Subcutaneous adipose tissue (tissue), 4 donors: ENCODE measurements around the gene VTI1A. TPM values are rescaled to one million over a fixed set of nuclear protein-coding genes. Genes with fewer than 3 reads are reported as not detected.

Experiments used
- CTCF ChIP-seq: fragments of 450-650 bp; IDR thresholded peaks from one replicate; pipeline ENCODE4 v1.5.1; 2016; ENCODE audit warnings: low read depth, mild to moderate bottlenecking, control low read depth, antibody characterized with exemption, moderate library complexity
- total RNA-seq, 4 donors: library from RNA; depleted of rRNA; stranded (reverse); fragments of >200 nt; gene quantifications; one replicate each; pipeline ENCODE4 v1.1.0, GENCODE V29; 2016

Gene VTI1A
- total RNA-seq, 4 donors from 2014 or later: 48.4 to 70.3 (median 61.9) TPM

GRCh38 chr10:112613620-112614019, 166.6 kb downstream of the VTI1A start:
- no peak for TF ChIP-seq CTCF

- TF ChIP-seq CTCF: no peak
Observed at GRCh38 chr10:112614072-112614471, 167.1 kb downstream of the VTI1A start.

- TF ChIP-seq CTCF: no peak
Observed at GRCh38 chr10:112614586-112614985, 167.6 kb downstream of the VTI1A start.

- no peak for TF ChIP-seq CTCF
Observed at GRCh38 chr10:112615269-112615668, 168.3 kb downstream of the VTI1A start.

- TF ChIP-seq CTCF: no peak
Observed at GRCh38 chr10:112616647-112617046, 169.6 kb downstream of the VTI1A start.

- TF ChIP-seq CTCF: no peak
Observed at GRCh38 chr10:112618814-112619213, 171.8 kb downstream of the VTI1A start.

GRCh38 chr10:112619556-112619955, 172.5 kb downstream of the VTI1A start:
- no peak for TF ChIP-seq CTCF

- no peak for TF ChIP-seq CTCF
Observed at GRCh38 chr10:112622786-112623185, 175.8 kb downstream of the VTI1A start.
